Neuronal stem cell (in vitro differentiated cells): ENCODE data around the gene FAM171A2.

ENCODE experiments used
- DNase-seq: peaks from one replicate; pipeline ENCODE4 v3.0.0-alpha.2; 2013; ENCODE audit warnings: low spot score
- H2AFZ ChIP-seq: one replicate; pipeline ENCODE4 v1.6.1; 2013; ENCODE audit warnings: mild to moderate bottlenecking, low read length, inconsistent platforms
- H2AK5ac ChIP-seq: 2 replicates; pipeline ENCODE4 v1.6.1; 2013; ENCODE audit warnings: low read depth, mild to moderate bottlenecking, inconsistent platforms, low read length, moderate library complexity, mixed read lengths
- H2BK120ac ChIP-seq: 2 replicates; pipeline ENCODE4 v1.6.1; 2013; ENCODE audit warnings: low read depth, mild to moderate bottlenecking, inconsistent platforms, low read length, moderate library complexity, mixed read lengths
- H2BK12ac ChIP-seq: one replicate; pipeline ENCODE4 v1.6.1; 2013; ENCODE audit warnings: low read length, inconsistent platforms
- H2BK15ac ChIP-seq: 2 replicates; pipeline ENCODE4 v1.6.1; 2013; ENCODE audit warnings: mild to moderate bottlenecking, low read length, inconsistent platforms, mixed read lengths
- H2BK5ac ChIP-seq: one replicate; pipeline ENCODE4 v1.6.1; 2013; ENCODE audit warnings: inconsistent platforms, mild to moderate bottlenecking, low read length, moderate library complexity
- H3K14ac ChIP-seq: one replicate; pipeline ENCODE4 v1.6.1; 2013; ENCODE audit warnings: low read length, inconsistent platforms
- H3K18ac ChIP-seq: 2 replicates; pipeline ENCODE4 v1.6.1; 2013; ENCODE audit warnings: low read length, inconsistent platforms
- H3K23ac ChIP-seq: 2 replicates; pipeline ENCODE4 v1.6.1; 2013; ENCODE audit warnings: low read depth, mild to moderate bottlenecking, mixed read lengths, low read length, inconsistent platforms; ENCODE audit not compliant: poor library complexity
- H3K27ac ChIP-seq: replicated peaks from 3 replicates; pipeline ENCODE4 v1.5.1; 2013; ENCODE audit warnings: low read length, inconsistent platforms
- H3K27me3 ChIP-seq, 3 experiments: 2 replicates each; pipeline ENCODE4 v1.6.1; 2013; ENCODE audit warnings: low read length in 3 of 3, mild to moderate bottlenecking in 2 of 3, inconsistent platforms in 1 of 3, low read depth in 1 of 3, mixed read lengths in 1 of 3, moderate library complexity in 1 of 3; ENCODE audit not compliant: control insufficient read depth in 3 of 3, insufficient read depth in 3 of 3
- H3K36me3 ChIP-seq, 2 donors: replicated peaks in 1 of 2; 2 replicates each; pipeline ENCODE4 v1.6.1; 2013; ENCODE audit warnings: low read length in 2 of 2; ENCODE audit not compliant: control insufficient read depth in 2 of 2, insufficient read depth in 2 of 2
- H3K4ac ChIP-seq: 2 replicates; pipeline ENCODE4 v1.6.1; 2013; ENCODE audit warnings: inconsistent platforms, mild to moderate bottlenecking, low read length, moderate library complexity
- H3K4me1 ChIP-seq, 2 donors: 1 replicate in 1 of 2; 2 replicates in 1 of 2; pipeline ENCODE4 v1.6.1; 2013; ENCODE audit warnings: low read length in 2 of 2, low read depth in 1 of 2; ENCODE audit not compliant: control insufficient read depth in 2 of 2, insufficient read depth in 1 of 2
- H3K4me2 ChIP-seq: one replicate; pipeline ENCODE4 v1.6.1; 2013; ENCODE audit warnings: mild to moderate bottlenecking, low read length, inconsistent platforms; ENCODE audit not compliant: insufficient read depth, poor library complexity, severe bottlenecking
- H3K4me3 ChIP-seq, 2 donors: 2 replicates each; pipeline ENCODE4 v1.5.1; 2013; ENCODE audit warnings: low read length in 2 of 2, mild to moderate bottlenecking in 2 of 2, inconsistent platforms in 1 of 2, moderate library complexity in 1 of 2
- H3K79me1 ChIP-seq: one replicate; pipeline ENCODE4 v1.6.1; 2013; ENCODE audit warnings: low read depth, mild to moderate bottlenecking, inconsistent platforms, low read length, moderate library complexity
- H3K9ac ChIP-seq: one replicate; pipeline ENCODE4 v1.6.1; 2013; ENCODE audit warnings: mild to moderate bottlenecking, low read depth, low read length, inconsistent platforms; ENCODE audit not compliant: poor library complexity
- H3K9me3 ChIP-seq, 2 donors: replicated peaks in 1 of 2; 2 replicates each; pipeline versions ENCODE3 to v1.6.1; 2013; ENCODE audit warnings: low read length in 2 of 2, mild to moderate bottlenecking in 2 of 2, inconsistent platforms in 1 of 2, low read depth in 1 of 2, mixed read lengths in 1 of 2, moderate library complexity in 1 of 2; ENCODE audit not compliant: control insufficient read depth in 2 of 2, insufficient read depth in 1 of 2
- H4K8ac ChIP-seq: one replicate; pipeline ENCODE4 v1.6.1; 2013; ENCODE audit warnings: low read depth, mild to moderate bottlenecking, inconsistent platforms, low read length, moderate library complexity
- H4K91ac ChIP-seq: one replicate; pipeline ENCODE4 v1.6.1; 2013; ENCODE audit warnings: low read length, low read depth, mild to moderate bottlenecking, inconsistent platforms; ENCODE audit not compliant: poor library complexity
- WGBS, 2 donors: extraction: QIAGEN DNeasy Blood & Tissue Kit; methylation state at CpG; one replicate each; pipeline ENCODE4 v1.1.7; 2013; ENCODE audit warnings: missing lambda C conversion rate in 2 of 2, mixed read lengths in 1 of 2; ENCODE audit not compliant: insufficient read length in 2 of 2, insufficient replicate concordance in 1 of 2; ENCODE audit errors: extremely low coverage in 2 of 2; 5-methylcytosine and 5-hydroxymethylcytosine counted together

Gene FAM171A2

GRCh38 chr17:44315760-44316731 is 47.6 kb downstream of the FAM171A2 start:
- H2BK5ac ChIP-seq, result peak overlapping the region; percentile 19
- H3K4me3 ChIP-seq, result peak overlapping the region in 1 of 2 donors; percentile 59
- peak overlapping the region; percentile 70 for H2BK15ac ChIP-seq
- no peak for DNase-seq
- peak overlapping the region; percentile 15 for H3K27ac ChIP-seq
- no peaks in the 10 kb centered on the region for H3K79me1 ChIP-seq
- H2AK5ac ChIP-seq, result peak overlapping the region; percentile 53
- peak overlapping the region; percentile 3 for H4K8ac ChIP-seq
- H3K27me3 ChIP-seq, result peaks cover 6 to 60% (median 29%) of the 10 kb centered on the region in 3 experiments
- H4K91ac ChIP-seq, result no peak overlapping the region
- H3K4ac ChIP-seq, result no peak overlapping the region
- no peak overlapping the region for H2BK120ac ChIP-seq
- peak overlapping the region; percentile 67 for H3K9ac ChIP-seq
- peaks cover 7 to 19% of the 10 kb centered on the region in 2 donors for H3K36me3 ChIP-seq
- H3K14ac ChIP-seq, result peak overlapping the region; percentile 14
- no CpG with 5 or more reads among the region's 38 CpGs for WGBS, 2 donors
- peaks cover 4 to 16% of the 10 kb centered on the region in 2 donors for H3K4me1 ChIP-seq
- H3K18ac ChIP-seq, result peak overlapping the region; percentile 85
- H3K23ac ChIP-seq, result peak overlapping the region; percentile 22
- H3K4me2 ChIP-seq, result peak overlapping the region; percentile 81
- H2AFZ ChIP-seq, result peak overlapping the region; percentile 52
- H2BK12ac ChIP-seq, result peak overlapping the region; percentile 1
- peaks cover 0 to 4% of the 10 kb centered on the region in 2 donors for H3K9me3 ChIP-seq

- Histone ChIP-seq H3K4me1 (peaks cover 4 to 16% of the 10 kb centered on the region in 2 donors), H3K36me3 (peaks cover 5 to 9% of the 10 kb centered on the region in 2 donors), H4K91ac (no peak overlapping the region), H2BK120ac (no peak overlapping the region), H3K18ac (peak overlapping the region; percentile 89), H3K4me3 (peak overlapping the region; percentile 37 to 78), H2BK5ac (peak overlapping the region; percentile 24), H3K79me1 (no peaks in the 10 kb centered on the region), H2BK15ac (no peak overlapping the region), H2AK5ac (peak overlapping the region; percentile 68), H3K23ac (peak overlapping the region; percentile 40), H3K27me3 (peaks cover 6 to 68% (median 29%) of the 10 kb centered on the region in 3 experiments), H3K14ac (peak overlapping the region; percentile 56), H3K9ac (peak overlapping the region; percentile 83), H4K8ac (no peak overlapping the region), H3K27ac (no peak overlapping the region), H3K9me3 (peaks cover 0 to 4% of the 10 kb centered on the region in 2 donors), H2BK12ac (peak overlapping the region; percentile 73), H2AFZ (peak overlapping the region; percentile 79), H3K4ac (no peak overlapping the region), H3K4me2 (peak overlapping the region; percentile 83)
- no CpG with 5 or more reads among the region's 81 CpGs for WGBS, 2 donors
- no peak for DNase-seq
These were observed 48.6 kb downstream of the FAM171A2 start for GRCh38 chr17:44314869-44315661.

GRCh38 chr17:44314524-44314868 is 49.2 kb downstream of the FAM171A2 start:
- no peak overlapping the region for H3K14ac ChIP-seq
- peak overlapping the region; percentile 68 for H2AK5ac ChIP-seq
- H3K18ac ChIP-seq, result no peak overlapping the region
- no peak for DNase-seq
- H4K91ac ChIP-seq, result no peak overlapping the region
- peak overlapping the region; percentile 24 for H2BK5ac ChIP-seq
- H3K23ac ChIP-seq, result peak overlapping the region; percentile 40
- no peak overlapping the region for H3K4me3 ChIP-seq
- no CpG with 5 or more reads among the region's 11 CpGs for WGBS, 2 donors
- H3K79me1 ChIP-seq, result peaks cover 2% of the 10 kb centered on the region
- no peak overlapping the region for H3K9ac ChIP-seq
- no peak overlapping the region for H2BK120ac ChIP-seq
- H3K36me3 ChIP-seq, result peaks cover 1 to 3% of the 10 kb centered on the region in 2 donors
- no peak overlapping the region for H3K4ac ChIP-seq
- H2AFZ ChIP-seq, result no peak overlapping the region
- H3K4me1 ChIP-seq, result peaks cover 4 to 16% of the 10 kb centered on the region in 2 donors
- no peak overlapping the region for H3K4me2 ChIP-seq
- H2BK12ac ChIP-seq, result no peak overlapping the region
- peaks cover 0 to 4% of the 10 kb centered on the region in 2 donors for H3K9me3 ChIP-seq
- no peak overlapping the region for H4K8ac ChIP-seq
- H3K27me3 ChIP-seq, result peaks cover 6 to 74% (median 30%) of the 10 kb centered on the region in 3 experiments
- no peak overlapping the region for H3K27ac ChIP-seq
- H2BK15ac ChIP-seq, result no peak overlapping the region
